ENCODE measurements around the gene MGAT3.
A peak's percentile ranks its signal among the peaks of the same experiment; 100 is the strongest.

Gene MGAT3

GRCh38 chr22:39457556-39458443 lies 988 bp downstream of the MGAT3 start:
- Histone ChIP-seq H3K9me3 (ENCODE audit: low read depth, low read length) (no peaks in the 10 kb centered on the region), H3K9ac (ENCODE audit: insufficient read length) (peak overlapping the region; percentile 78), H3K27ac (0 out of 2 replicates have a peak overlapping the region, but pooled peaks have one; percentile 25), H3K36me3 (ENCODE audit: insufficient read depth, low read length) (no peaks in the 10 kb centered on the region), H3K4me3 (peak overlapping the region; percentile 87)
- no peak for DNase-seq (ENCODE audit: low read depth, low spot score)
- no peak for TF ChIP-seq POLR2AphosphoS5 (IDR thresholded peaks at IDR 0.05; ENCODE audit: borderline replicate concordance, low read depth, low read length)
- no peak for TF ChIP-seq FOXP2 (optimal IDR thresholded peaks at IDR 0.05; ENCODE audit: control extremely low read depth, extremely low read length, insufficient read depth)
- TF ChIP-seq EZH2 (IDR thresholded peaks at IDR 0.05), result no peak

- no peaks in the 10 kb centered on the region for H3K36me3 ChIP-seq (ENCODE audit: insufficient read depth, low read length)
- DNase-seq (ENCODE audit: low read depth, low spot score), result no peak
- peak overlapping the region; percentile 78 for H3K9ac ChIP-seq (ENCODE audit: insufficient read length)
- TF ChIP-seq POLR2AphosphoS5 (IDR thresholded peaks at IDR 0.05; ENCODE audit: borderline replicate concordance, low read depth, low read length) (no peak), FOXP2 (optimal IDR thresholded peaks at IDR 0.05; ENCODE audit: control extremely low read depth, extremely low read length, insufficient read depth) (no peak), EZH2 (IDR thresholded peaks at IDR 0.05) (no peak)
- H3K9me3 ChIP-seq (ENCODE audit: low read depth, low read length), result no peaks in the 10 kb centered on the region
- H3K27ac ChIP-seq, result no peak overlapping the region
- peak overlapping the region; percentile 87 for H3K4me3 ChIP-seq
Measured at GRCh38 chr22:39458444-39459083, 1.8 kb downstream of the MGAT3 start.

GRCh38 chr22:39459681-39460080 lies 2.9 kb downstream of the MGAT3 start:
- Histone ChIP-seq H3K9ac (ENCODE audit: insufficient read length) (no peak overlapping the region), H3K27ac (no peak overlapping the region), H3K9me3 (ENCODE audit: low read depth, low read length) (no peaks in the 10 kb centered on the region), H3K36me3 (ENCODE audit: insufficient read depth, low read length) (no peaks in the 10 kb centered on the region), H3K4me3 (no peak overlapping the region)
- TF ChIP-seq POLR2AphosphoS5 (IDR thresholded peaks at IDR 0.05; ENCODE audit: borderline replicate concordance, low read depth, low read length) (no peak), EZH2 (IDR thresholded peaks at IDR 0.05) (no peak), FOXP2 (optimal IDR thresholded peaks at IDR 0.05; ENCODE audit: control extremely low read depth, extremely low read length, insufficient read depth) (no peak)
- no peak for DNase-seq (ENCODE audit: low read depth, low spot score)

- no peak overlapping the region for H3K27ac ChIP-seq
- H3K36me3 ChIP-seq (ENCODE audit: insufficient read depth, low read length), result no peaks in the 10 kb centered on the region
- H3K9me3 ChIP-seq (ENCODE audit: low read depth, low read length), result no peaks in the 10 kb centered on the region
- no peak overlapping the region for H3K4me3 ChIP-seq
- no peak for DNase-seq (ENCODE audit: low read depth, low spot score)
- no peak overlapping the region for H3K9ac ChIP-seq (ENCODE audit: insufficient read length)
- no peak for TF ChIP-seq EZH2 (IDR thresholded peaks at IDR 0.05)
- TF ChIP-seq FOXP2 (optimal IDR thresholded peaks at IDR 0.05; ENCODE audit: control extremely low read depth, extremely low read length, insufficient read depth), result no peak
- no peak for TF ChIP-seq POLR2AphosphoS5 (IDR thresholded peaks at IDR 0.05; ENCODE audit: borderline replicate concordance, low read depth, low read length)
Measured at GRCh38 chr22:39462443-39463221, 5.8 kb downstream of the MGAT3 start.

DNA sequence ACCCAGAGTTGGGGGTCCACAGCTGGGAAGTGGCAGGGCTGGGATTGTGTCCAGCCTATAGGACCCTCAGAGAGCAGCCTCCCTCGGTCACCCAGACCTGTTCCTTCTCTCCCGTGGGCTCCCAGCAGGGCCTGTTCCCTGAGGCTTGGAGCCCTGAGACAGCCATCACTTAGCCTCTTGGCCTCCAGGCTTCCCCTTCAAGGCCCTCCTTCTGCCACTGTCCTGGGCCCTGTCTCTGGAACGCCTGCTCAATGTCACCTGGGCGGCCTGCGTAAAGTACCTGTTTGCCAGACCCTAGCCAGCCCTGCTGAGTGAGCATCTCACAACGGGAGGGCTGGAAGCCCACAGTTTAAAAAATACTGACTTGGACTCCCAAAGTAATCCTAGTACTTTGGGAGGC lies 6.5 kb downstream of the MGAT3 start:
- no peaks in the 10 kb centered on the region for H3K9me3 ChIP-seq (ENCODE audit: low read depth, low read length)

GRCh38 chr22:39463931-39464390 lies 7.1 kb downstream of the MGAT3 start:
- H3K27ac ChIP-seq, result no peak overlapping the region
- no peak for DNase-seq (ENCODE audit: low read depth, low spot score)
- H3K36me3 ChIP-seq (ENCODE audit: insufficient read depth, low read length), result no peaks in the 10 kb centered on the region
- no peaks in the 10 kb centered on the region for H3K9me3 ChIP-seq (ENCODE audit: low read depth, low read length)
- no peak overlapping the region for H3K9ac ChIP-seq (ENCODE audit: insufficient read length)
- no peak overlapping the region for H3K4me3 ChIP-seq
- TF ChIP-seq FOXP2 (optimal IDR thresholded peaks at IDR 0.05; ENCODE audit: control extremely low read depth, extremely low read length, insufficient read depth) (no peak), EZH2 (IDR thresholded peaks at IDR 0.05) (no peak)

More for the DNA sequence above, 6.5 kb downstream of the MGAT3 start:
- no peak for DNase-seq (ENCODE audit: low read depth, low spot score)
- Histone ChIP-seq H3K36me3 (ENCODE audit: insufficient read depth, low read length) (no peaks in the 10 kb centered on the region), H3K27ac (no peak overlapping the region), H3K9ac (ENCODE audit: insufficient read length) (no peak overlapping the region), H3K4me3 (no peak overlapping the region)
- no peak for TF ChIP-seq FOXP2 (optimal IDR thresholded peaks at IDR 0.05; ENCODE audit: control extremely low read depth, extremely low read length, insufficient read depth)
- no peak for TF ChIP-seq POLR2AphosphoS5 (IDR thresholded peaks at IDR 0.05; ENCODE audit: borderline replicate concordance, low read depth, low read length)
- no peak for TF ChIP-seq EZH2 (IDR thresholded peaks at IDR 0.05)

DNA sequence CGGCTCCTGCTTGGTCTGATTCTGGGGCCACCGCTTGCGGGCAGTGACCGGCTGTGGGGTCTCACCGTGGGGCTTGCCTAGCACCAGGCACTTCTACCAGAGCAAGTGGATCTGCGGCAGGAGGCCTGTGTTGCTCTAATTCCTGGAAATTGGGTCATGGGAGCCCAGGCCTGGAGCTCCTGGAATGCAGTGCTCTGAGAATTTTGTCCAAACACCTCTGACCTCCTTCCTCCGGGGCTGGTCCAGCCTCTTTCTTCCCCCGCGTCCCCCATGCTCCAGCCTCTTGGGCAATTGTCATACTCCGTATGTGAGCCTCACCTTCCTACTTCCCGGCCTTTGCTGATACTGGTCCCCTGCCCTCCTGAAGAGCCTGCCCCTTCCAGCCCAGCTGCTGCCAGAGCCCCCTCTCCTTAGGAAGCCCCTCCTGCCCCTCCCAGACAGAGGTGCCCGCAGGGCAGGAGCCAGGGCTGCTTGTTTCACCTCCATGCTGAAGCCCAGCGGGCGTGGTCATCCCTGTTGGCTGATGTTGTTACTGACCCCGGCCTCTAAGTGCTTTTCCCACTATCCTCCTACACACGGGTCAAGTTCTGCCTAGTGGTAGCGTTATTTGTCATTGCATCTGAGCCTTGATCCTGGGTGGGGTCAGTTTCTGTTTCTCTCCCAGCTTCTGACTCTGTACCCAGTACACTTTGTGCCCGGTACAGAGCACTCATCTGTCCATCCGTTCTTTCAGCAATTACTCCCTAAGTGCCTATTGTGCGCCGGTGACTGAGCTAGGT lies 9.6 kb downstream of the MGAT3 start:
- no peak for DNase-seq (ENCODE audit: low read depth, low spot score)
- Histone ChIP-seq H3K27ac (no peak overlapping the region), H3K9ac (ENCODE audit: insufficient read length) (no peak overlapping the region), H3K9me3 (ENCODE audit: low read depth, low read length) (no peaks in the 10 kb centered on the region), H3K4me3 (no peak overlapping the region), H3K36me3 (ENCODE audit: insufficient read depth, low read length) (no peaks in the 10 kb centered on the region)
- TF ChIP-seq POLR2AphosphoS5 (IDR thresholded peaks at IDR 0.05; ENCODE audit: borderline replicate concordance, low read depth, low read length) (no peak), FOXP2 (optimal IDR thresholded peaks at IDR 0.05; ENCODE audit: control extremely low read depth, extremely low read length, insufficient read depth) (no peak), EZH2 (IDR thresholded peaks at IDR 0.05) (no peak)

All from SK-N-MC (cell line).